ENCODE measurements around the gene MS4A15. TPM values are rescaled to one million over a fixed set of nuclear protein-coding genes. Genes with fewer than 3 reads are reported as not detected.

MS4A15 gene
- total RNA-seq, 4 donors from 2014 or later = not detected

GRCh38 chr11:60771146-60771545, 14.5 kb downstream of the MS4A15 start:
- TF ChIP-seq, protein P1, sequence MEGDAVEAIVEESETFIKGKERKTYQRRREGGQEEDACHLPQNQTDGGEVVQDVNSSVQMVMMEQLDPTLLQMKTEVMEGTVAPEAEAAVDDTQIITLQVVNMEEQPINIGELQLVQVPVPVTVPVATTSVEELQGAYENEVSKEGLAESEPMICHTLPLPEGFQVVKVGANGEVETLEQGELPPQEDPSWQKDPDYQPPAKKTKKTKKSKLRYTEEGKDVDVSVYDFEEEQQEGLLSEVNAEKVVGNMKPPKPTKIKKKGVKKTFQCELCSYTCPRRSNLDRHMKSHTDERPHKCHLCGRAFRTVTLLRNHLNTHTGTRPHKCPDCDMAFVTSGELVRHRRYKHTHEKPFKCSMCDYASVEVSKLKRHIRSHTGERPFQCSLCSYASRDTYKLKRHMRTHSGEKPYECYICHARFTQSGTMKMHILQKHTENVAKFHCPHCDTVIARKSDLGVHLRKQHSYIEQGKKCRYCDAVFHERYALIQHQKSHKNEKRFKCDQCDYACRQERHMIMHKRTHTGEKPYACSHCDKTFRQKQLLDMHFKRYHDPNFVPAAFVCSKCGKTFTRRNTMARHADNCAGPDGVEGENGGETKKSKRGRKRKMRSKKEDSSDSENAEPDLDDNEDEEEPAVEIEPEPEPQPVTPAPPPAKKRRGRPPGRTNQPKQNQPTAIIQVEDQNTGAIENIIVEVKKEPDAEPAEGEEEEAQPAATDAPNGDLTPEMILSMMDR (IDR thresholded peaks at IDR 0.05; ENCODE audit: low read depth) = no peak

GRCh38 chr11:60771879-60772525, 15.3 kb downstream of the MS4A15 start:
- TF ChIP-seq, protein P1 (IDR thresholded peaks at IDR 0.05; ENCODE audit: low read depth) = no peak

- TF ChIP-seq, protein P1 (IDR thresholded peaks at IDR 0.05; ENCODE audit: low read depth) = no peak
Observed at GRCh38 chr11:60772666-60773065, 16.0 kb downstream of the MS4A15 start.

GRCh38 chr11:60774726-60775125, 18.1 kb downstream of the MS4A15 start:
- TF ChIP-seq, protein P1 (IDR thresholded peaks at IDR 0.05; ENCODE audit: low read depth) = no peak

DNA sequence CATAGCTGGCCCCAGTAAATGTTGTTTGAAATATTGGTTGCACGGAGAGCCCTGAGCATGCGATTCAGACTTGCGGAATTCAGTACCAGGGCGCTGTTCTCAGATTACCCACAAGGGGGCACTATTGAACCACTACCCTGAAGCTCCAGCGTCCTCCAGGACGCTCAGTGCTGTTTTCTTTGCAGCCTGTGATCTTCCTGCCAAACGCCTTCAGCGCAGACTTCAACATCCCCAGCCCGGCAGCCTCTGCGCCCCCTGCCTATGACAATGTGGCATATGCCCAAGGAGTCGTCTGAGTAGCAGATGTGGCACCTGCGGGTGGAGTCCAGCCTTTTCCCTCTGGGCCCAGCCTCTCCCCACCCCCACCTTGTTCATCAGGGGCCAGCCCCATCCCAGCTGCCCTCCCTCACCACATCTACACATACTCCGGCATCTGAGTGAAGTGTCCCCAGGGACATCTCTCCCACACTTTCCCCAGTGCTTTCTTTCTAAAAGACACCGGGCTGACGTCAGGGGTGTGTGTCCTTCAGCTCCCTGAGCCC, 18.8 kb downstream of the MS4A15 start:
- TF ChIP-seq, protein P1 (IDR thresholded peaks at IDR 0.05; ENCODE audit: low read depth) = no peak

DNA sequence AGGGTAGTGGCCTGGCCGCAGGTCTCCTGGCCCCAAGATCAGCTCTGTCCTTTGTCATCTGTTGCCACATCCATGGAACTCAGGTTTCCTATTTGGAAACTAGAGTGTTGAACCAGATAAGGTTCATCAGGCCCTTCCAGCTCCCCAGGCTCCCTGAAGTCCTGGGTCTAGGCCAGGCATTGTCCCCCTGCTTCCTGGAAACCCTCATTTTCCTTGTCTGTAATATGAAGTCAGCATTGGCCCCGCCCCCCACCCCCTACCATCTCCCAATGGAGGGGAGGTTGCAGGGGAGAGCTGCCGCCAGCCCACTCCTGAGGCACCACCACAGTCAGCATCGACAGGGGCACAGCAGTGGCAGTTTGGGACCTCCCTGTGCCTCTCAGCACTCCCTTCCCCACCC, 19.5 kb downstream of the MS4A15 start:
- TF ChIP-seq, protein P1 (IDR thresholded peaks at IDR 0.05; ENCODE audit: low read depth) = no peak

- TF ChIP-seq, protein P1 (IDR thresholded peaks at IDR 0.05; ENCODE audit: low read depth) = no peak
Observed at GRCh38 chr11:60777106-60777505, 20.4 kb downstream of the MS4A15 start.
